Measurements from ENCODE around the gene BCL7A. TPM values are rescaled to one million over a fixed set of nuclear protein-coding genes. Genes with fewer than 3 reads are reported as not detected.
A peak's percentile ranks its signal among the peaks of the same experiment; 100 is the strongest.

The BCL7A gene
- total and polyA plus RNA-seq, 2 experiments from 2014 or later: 9.6 to 14.9 TPM

- no peak overlapping the region for H3K4me2 ChIP-seq
- H3K9me3 ChIP-seq (ENCODE audit: low read depth): no peaks in the 10 kb centered on the region
- H3K27ac ChIP-seq: no peak overlapping the region
- H3K79me2 ChIP-seq: no peaks in the 10 kb centered on the region
- TF ChIP-seq EZH2phosphoT487 (IDR thresholded peaks at IDR 0.05; ENCODE audit: low read depth, severe bottlenecking, unreplicated experiment) (no peak), EZH2 (IDR thresholded peaks at IDR 0.05; ENCODE audit: borderline replicate concordance) (no peak)
- TF ChIP-seq, protein P1, sequence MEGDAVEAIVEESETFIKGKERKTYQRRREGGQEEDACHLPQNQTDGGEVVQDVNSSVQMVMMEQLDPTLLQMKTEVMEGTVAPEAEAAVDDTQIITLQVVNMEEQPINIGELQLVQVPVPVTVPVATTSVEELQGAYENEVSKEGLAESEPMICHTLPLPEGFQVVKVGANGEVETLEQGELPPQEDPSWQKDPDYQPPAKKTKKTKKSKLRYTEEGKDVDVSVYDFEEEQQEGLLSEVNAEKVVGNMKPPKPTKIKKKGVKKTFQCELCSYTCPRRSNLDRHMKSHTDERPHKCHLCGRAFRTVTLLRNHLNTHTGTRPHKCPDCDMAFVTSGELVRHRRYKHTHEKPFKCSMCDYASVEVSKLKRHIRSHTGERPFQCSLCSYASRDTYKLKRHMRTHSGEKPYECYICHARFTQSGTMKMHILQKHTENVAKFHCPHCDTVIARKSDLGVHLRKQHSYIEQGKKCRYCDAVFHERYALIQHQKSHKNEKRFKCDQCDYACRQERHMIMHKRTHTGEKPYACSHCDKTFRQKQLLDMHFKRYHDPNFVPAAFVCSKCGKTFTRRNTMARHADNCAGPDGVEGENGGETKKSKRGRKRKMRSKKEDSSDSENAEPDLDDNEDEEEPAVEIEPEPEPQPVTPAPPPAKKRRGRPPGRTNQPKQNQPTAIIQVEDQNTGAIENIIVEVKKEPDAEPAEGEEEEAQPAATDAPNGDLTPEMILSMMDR (IDR thresholded peaks at IDR 0.05; ENCODE audit: poor library complexity): no peak
- no peaks in the 10 kb centered on the region for H4K20me1 ChIP-seq (ENCODE audit: insufficient read depth, poor library complexity, severe bottlenecking)
- H3K9me2 ChIP-seq (replicated peaks; ENCODE audit: insufficient read depth): no peaks in the 10 kb centered on the region
- H3K36me3 ChIP-seq (replicated peaks; ENCODE audit: insufficient read depth, low read depth): no peaks in the 10 kb centered on the region
- 88% methylated on average over 5 of the region's 5 CpGs for WGBS (ENCODE audit: low lambda C conversion rate, missing lambda C conversion rate)
- H2AFZ ChIP-seq: no peak overlapping the region
- no peak for DNase-seq (ENCODE audit: low spot score)
- H3K4me1 ChIP-seq (ENCODE audit: insufficient read depth): no peaks in the 10 kb centered on the region
- no peak overlapping the region for H3K4me3 ChIP-seq
- H3K27me3 ChIP-seq: no peaks in the 10 kb centered on the region
Measured at GRCh38 chr12:122014781-122015180, 6.9 kb upstream of the BCL7A start.

DNA sequence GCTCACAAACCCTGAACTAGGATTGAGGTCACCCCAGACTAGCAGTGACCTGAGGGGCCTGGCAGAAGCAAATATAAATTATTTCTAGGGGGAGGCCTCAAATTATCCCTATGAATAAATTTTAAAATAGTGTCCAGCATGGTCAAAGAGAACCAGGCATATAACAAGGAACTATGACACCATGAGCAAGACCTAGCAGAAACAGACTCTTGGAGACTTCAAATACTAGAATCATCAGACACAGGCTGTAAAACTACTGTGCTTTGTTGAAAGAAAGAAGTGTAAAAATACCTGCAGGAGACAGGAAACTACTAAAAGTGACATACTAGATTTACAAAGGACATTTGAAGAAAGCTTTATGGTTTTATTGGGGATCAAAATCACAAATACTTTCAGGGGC is 3.2 kb upstream of the BCL7A start:
- Histone ChIP-seq H3K4me2 (no peak overlapping the region), H3K4me3 (no peak overlapping the region), H3K27ac (no peak overlapping the region), H3K9me2 (replicated peaks; ENCODE audit: insufficient read depth) (no peaks in the 10 kb centered on the region), H3K36me3 (replicated peaks; ENCODE audit: insufficient read depth, low read depth) (no peaks in the 10 kb centered on the region), H3K9me3 (ENCODE audit: low read depth) (no peaks in the 10 kb centered on the region), H4K20me1 (ENCODE audit: insufficient read depth, poor library complexity, severe bottlenecking) (no peaks in the 10 kb centered on the region), H3K79me2 (peaks cover 16% of the 10 kb centered on the region), H2AFZ (no peak overlapping the region), H3K4me1 (ENCODE audit: insufficient read depth) (peaks cover 10% of the 10 kb centered on the region), H3K27me3 (no peaks in the 10 kb centered on the region)
- TF ChIP-seq, protein P1 (IDR thresholded peaks at IDR 0.05; ENCODE audit: poor library complexity): no peak
- TF ChIP-seq EZH2phosphoT487 (IDR thresholded peaks at IDR 0.05; ENCODE audit: low read depth, severe bottlenecking, unreplicated experiment) (no peak), EZH2 (IDR thresholded peaks at IDR 0.05; ENCODE audit: borderline replicate concordance) (no peak)
- no peak for DNase-seq (ENCODE audit: low spot score)

GRCh38 chr12:122018937-122019336 is 2.7 kb upstream of the BCL7A start:
- peaks cover 13% of the 10 kb centered on the region for H3K4me1 ChIP-seq (ENCODE audit: insufficient read depth)
- no peaks in the 10 kb centered on the region for H3K27me3 ChIP-seq
- no peak for DNase-seq (ENCODE audit: low spot score)
- no peaks in the 10 kb centered on the region for H3K9me3 ChIP-seq (ENCODE audit: low read depth)
- TF ChIP-seq, protein P1 (IDR thresholded peaks at IDR 0.05; ENCODE audit: poor library complexity): no peak
- no peak for TF ChIP-seq EZH2phosphoT487 (IDR thresholded peaks at IDR 0.05; ENCODE audit: low read depth, severe bottlenecking, unreplicated experiment)
- TF ChIP-seq EZH2 (IDR thresholded peaks at IDR 0.05; ENCODE audit: borderline replicate concordance): no peak
- H3K4me2 ChIP-seq: no peak overlapping the region
- no peaks in the 10 kb centered on the region for H3K9me2 ChIP-seq (replicated peaks; ENCODE audit: insufficient read depth)
- H3K27ac ChIP-seq: no peak overlapping the region
- H4K20me1 ChIP-seq (ENCODE audit: insufficient read depth, poor library complexity, severe bottlenecking): no peaks in the 10 kb centered on the region
- 81% methylated on average over 4 of the region's 4 CpGs for WGBS (ENCODE audit: low lambda C conversion rate, missing lambda C conversion rate)
- no peak overlapping the region for H3K4me3 ChIP-seq
- peaks cover 20% of the 10 kb centered on the region for H3K79me2 ChIP-seq
- H2AFZ ChIP-seq: no peak overlapping the region
- no peaks in the 10 kb centered on the region for H3K36me3 ChIP-seq (replicated peaks; ENCODE audit: insufficient read depth, low read depth)

DNA sequence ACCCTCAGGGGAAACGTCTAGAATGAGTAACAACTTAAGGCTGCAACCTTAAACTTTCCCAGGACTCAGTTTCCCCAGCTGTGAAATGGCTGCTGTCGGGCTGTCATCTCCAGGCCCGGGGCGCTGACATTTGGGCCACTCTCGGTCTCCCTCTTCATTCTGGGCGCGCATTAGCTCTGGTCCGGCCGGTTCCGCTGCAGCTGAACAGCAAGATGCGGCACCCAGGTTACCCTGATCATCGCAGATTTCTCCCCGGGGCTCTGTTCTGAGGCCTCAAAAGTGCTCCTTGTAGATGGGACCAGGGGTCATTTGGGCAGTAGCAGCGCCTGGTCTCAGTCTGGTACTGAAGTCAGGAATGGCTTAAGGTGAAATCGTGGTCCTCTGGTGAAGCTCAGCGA is 890 bp upstream of the BCL7A start:
- TF ChIP-seq EZH2 (IDR thresholded peaks at IDR 0.05; ENCODE audit: borderline replicate concordance) (no peak), EZH2phosphoT487 (IDR thresholded peaks at IDR 0.05; ENCODE audit: low read depth, severe bottlenecking, unreplicated experiment) (no peak)
- TF ChIP-seq, protein P1 (IDR thresholded peaks at IDR 0.05; ENCODE audit: poor library complexity): no peak
- WGBS (ENCODE audit: low lambda C conversion rate, missing lambda C conversion rate): 74% methylated on average over 16 of the region's 16 CpGs
- Histone ChIP-seq H3K4me3 (no peak overlapping the region), H3K9me2 (replicated peaks; ENCODE audit: insufficient read depth) (no peaks in the 10 kb centered on the region), H3K27me3 (no peaks in the 10 kb centered on the region), H4K20me1 (ENCODE audit: insufficient read depth, poor library complexity, severe bottlenecking) (no peaks in the 10 kb centered on the region), H3K4me2 (peak overlapping the region; percentile 98), H3K36me3 (replicated peaks; ENCODE audit: insufficient read depth, low read depth) (no peaks in the 10 kb centered on the region), H3K27ac (no peak overlapping the region), H3K9me3 (ENCODE audit: low read depth) (no peaks in the 10 kb centered on the region), H2AFZ (peak overlapping the region; percentile 97), H3K79me2 (peaks cover 37% of the 10 kb centered on the region), H3K4me1 (ENCODE audit: insufficient read depth) (peaks cover 16% of the 10 kb centered on the region)
- no peak for DNase-seq (ENCODE audit: low spot score)

Data from hepatocyte (in vitro differentiated cells).